Right atrium auricular region (tissue), 2 donors: ENCODE results near the gene SPOCK2. TPM values are rescaled to one million over a fixed set of nuclear protein-coding genes. Genes with fewer than 3 reads are reported as not detected.

ENCODE experiments used
- DNase-seq: peaks from one replicate; pipeline ENCODE4 v3.0.0-alpha.2; 2019; ENCODE audit warnings: low spot score
- H3K27ac ChIP-seq, 2 donors: fragments of 200-600 bp; sonication (generic); 1 replicate in 1 of 2; 2 replicates in 1 of 2; pipeline ENCODE4 v1.5.1; 2016 to 2019
- H3K27me3 ChIP-seq, 2 donors: fragments of 200-600 bp; sonication (generic); one replicate each; pipeline versions ENCODE4 v1.5.1 to v1.6.0; 2017 to 2019
- H3K36me3 ChIP-seq: fragments of 200-600 bp; sonication (generic); one replicate; pipeline ENCODE4 v1.5.1; 2016
- H3K4me1 ChIP-seq, 2 donors: fragments of 200-600 bp; sonication (generic); one replicate each; pipeline versions ENCODE4 v1.5.1 to v1.6.0; 2017 to 2019
- H3K4me3 ChIP-seq, 2 donors: fragments of 200-600 bp; sonication (generic); 1 replicate in 1 of 2; 2 replicates in 1 of 2; pipeline ENCODE4 v1.5.1; 2017 to 2019; ENCODE audit warnings: mild to moderate bottlenecking in 1 of 2, moderate library complexity in 1 of 2
- H3K9me3 ChIP-seq, 2 donors: fragments of 200-600 bp; sonication (generic); one replicate each; pipeline ENCODE4 v1.5.1; 2019
- total RNA-seq, 2 donors: library from RNA; depleted of rRNA; stranded (reverse); fragments of >200 nt; gene quantifications; one replicate each; pipeline ENCODE4 v1.1.0, GENCODE V29; 2016
- TF ChIP-seq, protein P1 (sequence below), 2 donors: fragments of 200-600 bp; sonication (generic); IDR thresholded peaks; one replicate each; pipeline ENCODE4 v1.5.1; 2019; ENCODE audit warnings: antibody characterized with exemption in 2 of 2

The SPOCK2 gene
- total RNA-seq, 2 donors from 2014 or later = 19.3 to 19.8 TPM

GRCh38 chr10:72058989-72059842 lies 29.1 kb downstream of the SPOCK2 start:
- Histone ChIP-seq H3K36me3 (no peaks in the 10 kb centered on the region), H3K27ac (no peak overlapping the region), H3K4me1 (peaks cover 0 to 27% of the 10 kb centered on the region in 2 donors), H3K9me3 (no peaks in the 10 kb centered on the region), H3K4me3 (no peak overlapping the region), H3K27me3 (no peaks in the 10 kb centered on the region)
- DNase-seq = no peak
- TF ChIP-seq, protein P1, sequence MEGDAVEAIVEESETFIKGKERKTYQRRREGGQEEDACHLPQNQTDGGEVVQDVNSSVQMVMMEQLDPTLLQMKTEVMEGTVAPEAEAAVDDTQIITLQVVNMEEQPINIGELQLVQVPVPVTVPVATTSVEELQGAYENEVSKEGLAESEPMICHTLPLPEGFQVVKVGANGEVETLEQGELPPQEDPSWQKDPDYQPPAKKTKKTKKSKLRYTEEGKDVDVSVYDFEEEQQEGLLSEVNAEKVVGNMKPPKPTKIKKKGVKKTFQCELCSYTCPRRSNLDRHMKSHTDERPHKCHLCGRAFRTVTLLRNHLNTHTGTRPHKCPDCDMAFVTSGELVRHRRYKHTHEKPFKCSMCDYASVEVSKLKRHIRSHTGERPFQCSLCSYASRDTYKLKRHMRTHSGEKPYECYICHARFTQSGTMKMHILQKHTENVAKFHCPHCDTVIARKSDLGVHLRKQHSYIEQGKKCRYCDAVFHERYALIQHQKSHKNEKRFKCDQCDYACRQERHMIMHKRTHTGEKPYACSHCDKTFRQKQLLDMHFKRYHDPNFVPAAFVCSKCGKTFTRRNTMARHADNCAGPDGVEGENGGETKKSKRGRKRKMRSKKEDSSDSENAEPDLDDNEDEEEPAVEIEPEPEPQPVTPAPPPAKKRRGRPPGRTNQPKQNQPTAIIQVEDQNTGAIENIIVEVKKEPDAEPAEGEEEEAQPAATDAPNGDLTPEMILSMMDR (IDR thresholded peaks at IDR 0.05) = no peak

DNA sequence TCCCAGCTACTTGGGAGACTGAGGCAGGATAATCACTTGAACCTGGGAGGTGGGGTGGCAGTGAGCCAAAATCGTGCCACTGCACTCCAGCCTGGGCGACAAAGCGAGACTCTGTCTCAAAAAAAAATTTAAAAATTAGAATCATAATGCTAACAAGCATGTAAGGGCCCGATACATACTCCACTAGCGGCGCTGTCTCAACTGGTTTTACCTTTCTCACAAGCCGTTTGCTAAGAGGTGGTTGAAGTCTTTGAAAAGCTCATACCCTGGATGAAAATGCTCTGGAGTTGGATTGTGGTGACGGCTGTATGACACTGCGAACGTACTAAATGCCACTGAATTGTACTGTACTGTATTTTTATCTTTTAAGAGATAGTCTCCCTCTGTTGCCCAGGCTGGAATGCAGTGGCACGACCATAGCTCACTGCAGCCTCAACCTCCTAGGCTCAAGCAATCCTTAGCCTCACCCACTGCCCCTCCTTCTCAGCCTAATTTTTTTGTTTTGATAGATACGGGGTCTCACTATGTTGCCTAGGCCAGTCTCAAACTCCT lies 29.9 kb downstream of the SPOCK2 start:
- no peak for DNase-seq
- Histone ChIP-seq H3K27me3 (no peaks in the 10 kb centered on the region), H3K36me3 (no peaks in the 10 kb centered on the region), H3K4me3 (no peak overlapping the region), H3K27ac (no peak overlapping the region), H3K4me1 (peaks cover 0 to 27% of the 10 kb centered on the region in 2 donors), H3K9me3 (no peaks in the 10 kb centered on the region)
- TF ChIP-seq, protein P1 (IDR thresholded peaks at IDR 0.05) = no peak

GRCh38 chr10:72056932-72057751 lies 31.2 kb downstream of the SPOCK2 start:
- Histone ChIP-seq H3K27ac (no peak overlapping the region), H3K9me3 (no peaks in the 10 kb centered on the region), H3K4me1 (peaks cover 0 to 27% of the 10 kb centered on the region in 2 donors), H3K4me3 (no peak overlapping the region), H3K27me3 (no peaks in the 10 kb centered on the region), H3K36me3 (no peaks in the 10 kb centered on the region)
- DNase-seq = no peak
- TF ChIP-seq, protein P1 (IDR thresholded peaks at IDR 0.05) = no peak

DNA sequence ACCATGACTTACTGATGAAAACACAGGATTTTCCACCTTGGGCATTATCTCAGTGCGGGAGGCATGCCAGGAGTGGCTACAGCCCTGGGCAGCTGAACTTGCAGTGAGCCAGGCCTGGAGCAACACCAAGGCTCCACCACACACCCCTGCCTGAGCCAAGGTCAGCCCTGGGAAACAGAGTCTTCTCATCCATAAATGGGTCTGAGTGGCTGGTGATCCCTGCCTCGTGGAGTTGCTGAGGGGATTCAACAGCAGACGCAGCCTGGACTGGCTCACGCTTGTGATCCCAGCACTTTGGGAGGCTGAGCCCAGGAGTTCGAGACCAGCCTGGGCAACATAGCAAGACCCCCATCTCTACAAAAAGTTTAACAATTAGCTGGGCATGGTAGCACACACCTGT lies 32.2 kb downstream of the SPOCK2 start:
- H3K4me3 ChIP-seq = no peak overlapping the region
- peaks cover 0 to 27% of the 10 kb centered on the region in 2 donors for H3K4me1 ChIP-seq
- no peak for DNase-seq
- H3K27ac ChIP-seq = no peak overlapping the region
- no peaks in the 10 kb centered on the region for H3K27me3 ChIP-seq
- H3K36me3 ChIP-seq = no peaks in the 10 kb centered on the region
- no peaks in the 10 kb centered on the region for H3K9me3 ChIP-seq
- TF ChIP-seq, protein P1 (IDR thresholded peaks at IDR 0.05) = no peak

GRCh38 chr10:72053690-72054089 lies 34.7 kb downstream of the SPOCK2 start:
- no peak for DNase-seq
- Histone ChIP-seq H3K4me1 (peaks cover 0 to 16% of the 10 kb centered on the region in 2 donors), H3K4me3 (no peak overlapping the region), H3K27me3 (no peaks in the 10 kb centered on the region), H3K9me3 (no peaks in the 10 kb centered on the region), H3K36me3 (no peaks in the 10 kb centered on the region), H3K27ac (no peak overlapping the region)
- TF ChIP-seq, protein P1 (IDR thresholded peaks at IDR 0.05) = no peak
